Amniotic epithelial cell (primary cell): ENCODE results near the gene HBG1.
A peak's percentile ranks its signal among the peaks of the same experiment; 100 is the strongest.

ENCODE experiments used
- DNase-seq: peaks from one replicate; pipeline ENCODE4 v3.0.0-alpha.2; 2010; ENCODE audit warnings: low read depth

The HBG1 gene

DNA sequence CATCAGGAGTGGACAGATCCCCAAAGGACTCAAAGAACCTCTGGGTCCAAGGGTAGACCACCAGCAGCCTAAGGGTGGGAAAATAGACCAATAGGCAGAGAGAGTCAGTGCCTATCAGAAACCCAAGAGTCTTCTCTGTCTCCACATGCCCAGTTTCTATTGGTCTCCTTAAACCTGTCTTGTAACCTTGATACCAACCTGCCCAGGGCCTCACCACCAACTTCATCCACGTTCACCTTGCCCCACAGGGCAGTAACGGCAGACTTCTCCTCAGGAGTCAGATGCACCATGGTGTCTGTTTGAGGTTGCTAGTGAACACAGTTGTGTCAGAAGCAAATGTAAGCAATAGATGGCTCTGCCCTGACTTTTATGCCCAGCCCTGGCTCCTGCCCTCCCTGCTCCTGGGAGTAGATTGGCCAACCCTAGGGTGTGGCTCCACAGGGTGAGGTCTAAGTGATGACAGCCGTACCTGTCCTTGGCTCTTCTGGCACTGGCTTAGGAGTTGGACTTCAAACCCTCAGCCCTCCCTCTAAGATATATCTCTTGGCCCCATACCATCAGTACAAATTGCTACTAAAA lies 22.8 kb downstream of the HBG1 start, which contains the start of gene HBB:
Gene HBB (minus strand): TSS at position 340 of the 579 bp plus-strand sequence. CDS start 50 bp downstream, at position 290.
- DNase-seq: no peak

DNA sequence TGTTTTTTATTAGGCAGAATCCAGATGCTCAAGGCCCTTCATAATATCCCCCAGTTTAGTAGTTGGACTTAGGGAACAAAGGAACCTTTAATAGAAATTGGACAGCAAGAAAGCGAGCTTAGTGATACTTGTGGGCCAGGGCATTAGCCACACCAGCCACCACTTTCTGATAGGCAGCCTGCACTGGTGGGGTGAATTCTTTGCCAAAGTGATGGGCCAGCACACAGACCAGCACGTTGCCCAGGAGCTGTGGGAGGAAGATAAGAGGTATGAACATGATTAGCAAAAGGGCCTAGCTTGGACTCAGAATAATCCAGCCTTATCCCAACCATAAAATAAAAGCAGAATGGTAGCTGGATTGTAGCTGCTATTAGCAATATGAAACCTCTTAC lies 24.2 kb downstream of the HBG1 start:
- no peak for DNase-seq

DNA sequence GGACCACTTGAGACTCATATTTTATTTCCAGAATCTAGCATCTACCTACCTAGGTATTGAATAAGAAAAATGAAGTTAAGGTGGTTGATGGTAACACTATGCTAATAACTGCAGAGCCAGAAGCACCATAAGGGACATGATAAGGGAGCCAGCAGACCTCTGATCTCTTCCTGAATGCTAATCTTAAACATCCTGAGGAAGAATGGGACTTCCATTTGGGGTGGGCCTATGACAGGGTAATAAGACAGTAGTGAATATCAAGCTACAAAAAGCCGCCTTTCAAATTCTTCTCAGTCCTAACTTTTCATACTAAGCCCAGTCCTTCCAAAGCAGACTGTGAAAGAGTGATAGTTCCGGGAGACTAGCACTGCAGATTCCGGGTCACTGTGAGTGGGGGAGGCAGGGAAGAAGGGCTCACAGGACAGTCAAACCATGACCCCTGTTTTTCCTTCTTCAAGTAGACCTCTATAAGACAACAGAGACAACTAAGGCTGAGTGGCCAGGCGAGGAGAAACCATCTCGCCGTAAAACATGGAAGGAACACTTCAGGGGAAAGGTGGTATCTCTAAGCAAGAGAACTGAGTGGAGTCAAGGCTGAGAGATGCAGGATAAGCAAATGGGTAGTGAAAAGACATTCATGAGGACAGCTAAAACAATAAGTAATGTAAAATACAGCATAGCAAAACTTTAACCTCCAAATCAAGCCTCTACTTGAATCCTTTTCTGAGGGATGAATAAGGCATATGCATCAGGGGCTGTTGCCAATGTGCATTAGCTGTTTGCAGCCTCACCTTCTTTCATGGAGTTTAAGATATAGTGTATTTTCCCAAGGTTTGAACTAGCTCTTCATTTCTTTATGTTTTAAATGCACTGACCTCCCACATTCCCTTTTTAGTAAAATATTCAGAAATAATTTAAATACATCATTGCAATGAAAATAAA lies 24.8 kb downstream of the HBG1 start:
- no peak for DNase-seq

DNA sequence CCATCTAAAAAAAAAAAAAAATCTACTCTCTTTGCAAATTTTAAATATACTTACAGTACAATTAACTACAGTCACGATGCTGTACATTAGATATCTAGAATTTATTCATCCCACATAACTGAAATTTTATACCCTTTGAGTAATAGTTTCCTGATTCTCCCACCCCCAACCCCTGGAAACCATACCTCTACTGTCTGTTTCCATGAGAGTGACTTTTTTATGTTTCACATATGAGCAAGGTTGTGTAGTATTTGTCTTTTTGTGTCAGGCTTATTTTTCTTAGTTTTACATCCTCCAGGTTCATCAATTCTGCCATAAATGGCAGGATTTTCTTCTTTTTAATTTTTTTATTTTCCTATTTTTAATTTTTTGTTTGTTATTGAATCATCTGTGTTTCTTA lies 26.0 kb downstream of the HBG1 start:
- DNase-seq: no peak

DNA sequence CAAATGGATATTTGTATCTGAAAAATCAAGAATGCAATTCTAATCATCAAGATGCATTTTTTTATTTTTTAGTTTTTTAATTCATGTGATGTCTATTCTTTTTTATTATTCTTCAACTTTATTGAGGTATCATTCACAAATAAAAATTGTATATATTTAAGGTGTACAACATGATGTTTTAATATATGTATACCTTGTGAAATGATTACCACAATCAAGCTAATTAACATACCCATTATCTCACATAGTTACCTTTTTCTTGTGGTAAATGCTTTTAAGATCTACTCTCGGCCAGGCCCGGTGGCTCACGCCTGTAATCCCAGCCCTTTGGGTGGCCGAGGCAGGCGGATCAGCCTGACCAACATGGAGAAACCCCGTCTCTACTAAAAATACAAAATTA lies 26.5 kb downstream of the HBG1 start:
- no peak for DNase-seq

DNA sequence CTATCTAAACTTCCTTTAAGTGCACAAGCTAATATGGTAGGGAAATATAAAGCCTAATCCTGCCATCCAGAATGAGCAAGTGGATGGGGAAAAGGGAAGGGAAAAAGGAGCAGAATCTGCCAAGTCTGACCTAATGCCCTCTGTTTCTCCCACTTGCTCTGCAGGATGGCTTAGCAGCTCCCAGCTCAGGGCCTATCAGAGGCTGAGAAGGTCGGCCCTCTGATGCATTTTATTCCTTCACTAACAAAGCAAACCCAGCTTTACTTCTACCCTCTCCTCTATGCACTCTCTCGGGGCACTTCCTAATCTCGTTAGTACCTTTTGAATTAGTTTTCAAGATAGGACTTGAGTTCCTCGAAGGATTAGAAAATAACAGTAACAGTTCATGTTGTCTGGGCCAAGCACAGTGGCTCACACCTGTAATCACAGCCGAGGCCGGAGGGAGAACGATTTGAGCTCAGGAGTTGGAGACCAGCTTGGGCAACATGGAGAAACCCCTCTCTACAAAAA lies 39.2 kb downstream of the HBG1 start:
- DNase-seq: no peak

DNA sequence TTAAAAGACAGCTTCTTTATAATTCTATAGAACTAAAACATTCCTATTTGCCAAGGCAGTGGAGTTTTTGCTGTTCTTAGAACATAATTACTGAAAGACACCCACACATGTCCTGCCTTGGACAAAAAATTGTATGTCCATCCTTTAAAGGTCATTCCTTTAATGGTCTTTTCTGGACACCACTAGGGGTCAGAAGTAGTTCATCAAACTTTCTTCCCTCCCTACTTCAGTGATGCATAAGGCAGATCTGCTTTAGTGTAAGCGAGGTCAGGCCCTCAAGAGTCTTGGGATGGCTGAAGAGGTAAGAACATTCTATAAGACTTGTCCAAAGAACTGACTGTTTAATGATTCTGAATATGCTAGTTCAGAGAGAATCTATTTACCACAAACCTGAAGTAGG lies 44.9 kb downstream of the HBG1 start:
- peak; percentile 84 for DNase-seq

DNA sequence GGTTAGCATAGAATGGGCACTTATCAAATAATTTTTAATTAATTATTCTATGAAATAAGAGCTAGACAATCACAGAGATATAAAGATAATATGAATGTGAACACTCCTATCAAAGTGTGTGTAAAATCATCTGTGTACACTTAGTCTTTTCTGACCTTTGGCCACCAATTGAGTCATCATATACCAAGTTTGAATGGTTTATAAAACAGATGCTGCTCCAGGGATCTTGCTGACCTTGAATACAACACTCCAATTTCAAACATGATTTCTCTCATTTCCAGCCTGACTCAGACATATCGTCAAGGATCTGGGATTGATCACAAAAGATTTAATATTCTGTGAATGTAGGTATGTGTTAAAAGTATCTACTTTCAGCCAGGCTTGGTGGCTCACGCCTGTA lies 46.3 kb downstream of the HBG1 start:
- peak; percentile 10 for DNase-seq

DNA sequence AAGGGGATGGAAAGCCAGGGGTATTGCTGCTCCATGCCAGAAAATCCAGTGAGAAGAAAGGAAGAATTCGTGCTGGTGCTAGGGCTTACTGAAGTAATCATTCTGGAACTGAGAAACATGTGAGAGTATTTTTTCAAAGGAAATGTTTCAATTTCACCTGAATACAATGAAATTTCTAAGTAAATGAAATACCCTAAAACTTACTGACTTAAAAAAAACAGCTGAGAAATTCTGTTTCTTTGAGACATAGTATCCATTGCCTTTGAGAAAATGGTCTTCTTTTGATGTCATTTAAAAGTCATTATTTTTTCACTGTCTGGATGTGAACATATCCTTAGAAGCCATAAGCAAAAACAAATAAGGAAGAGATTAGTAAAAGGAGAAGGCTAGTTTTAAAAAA lies 49.1 kb downstream of the HBG1 start, which contains the start of gene OR51V1:
Gene OR51V1 (minus strand): TSS at position 101 of the 400 bp plus-strand sequence. CDS start 0 bp downstream, at position 101.
- DNase-seq: no peak

DNA sequence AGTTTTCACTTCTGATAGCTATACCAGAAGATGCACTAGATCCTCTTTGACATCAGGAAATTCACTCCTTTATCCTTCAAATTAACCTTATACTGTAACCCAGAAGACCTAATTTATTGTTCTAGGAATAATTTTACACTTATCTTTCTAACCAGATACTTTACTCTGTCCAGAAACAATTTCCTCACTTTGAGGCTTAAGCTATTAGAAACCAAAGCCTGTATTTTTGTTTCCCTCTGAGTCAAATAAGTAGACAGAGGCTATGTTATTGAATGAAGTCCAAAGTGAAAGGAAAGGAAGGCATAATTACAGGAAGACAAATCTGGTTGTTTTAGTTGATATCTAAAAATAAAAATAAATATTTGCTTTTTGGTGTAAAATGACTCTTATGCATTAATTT lies 51.4 kb downstream of the HBG1 start:
- DNase-seq: no peak
